Ishikawa (cell line): Measurements from ENCODE around the gene ICE1.

Experiments used
- CEBPB ChIP-seq: IDR thresholded peaks from 2 replicates; pipeline ENCODE4 v1.6.1; 2012
- CREB1 ChIP-seq: IDR thresholded peaks from 2 replicates; pipeline ENCODE4 v1.6.1; 2012; ENCODE audit warnings: low read depth
- EGR1 ChIP-seq: IDR thresholded peaks from 2 replicates; pipeline ENCODE4 v1.6.1; 2012
- EP300 ChIP-seq: IDR thresholded peaks from 2 replicates; pipeline ENCODE4 v1.6.1; 2012; ENCODE audit warnings: borderline replicate concordance
- FOXM1 ChIP-seq: IDR thresholded peaks from 2 replicates; pipeline ENCODE4 v1.6.1; 2012; ENCODE audit warnings: low read depth, borderline replicate concordance
- MAX ChIP-seq: IDR thresholded peaks from 2 replicates; pipeline ENCODE4 v1.6.1; 2012
- NFIC ChIP-seq: IDR thresholded peaks from 2 replicates; pipeline ENCODE4 v1.6.1; 2012
- RAD21 ChIP-seq: IDR thresholded peaks from 2 replicates; pipeline ENCODE4 v1.6.1; 2012; ENCODE audit warnings: low read depth
- REST ChIP-seq: IDR thresholded peaks from 2 replicates; pipeline ENCODE4 v1.6.1; 2012; ENCODE audit warnings: low read depth, mild to moderate bottlenecking
- TAF1 ChIP-seq: IDR thresholded peaks from 2 replicates; pipeline ENCODE4 v1.6.1; 2012; ENCODE audit warnings: low read depth, mild to moderate bottlenecking
- TCF12 ChIP-seq: IDR thresholded peaks from 2 replicates; pipeline ENCODE4 v1.6.1; 2012; ENCODE audit warnings: low read depth
- TEAD4 ChIP-seq: IDR thresholded peaks from 2 replicates; pipeline ENCODE4 v1.6.1; 2012
- USF1 ChIP-seq: IDR thresholded peaks from 2 replicates; pipeline ENCODE4 v1.6.1; 2012
- YY1 ChIP-seq: IDR thresholded peaks from 2 replicates; pipeline ENCODE4 v1.6.1; 2012; ENCODE audit warnings: low read depth
- ZBTB7A ChIP-seq: IDR thresholded peaks from 2 replicates; pipeline ENCODE4 v1.6.1; 2012; ENCODE audit warnings: low read depth

The ICE1 gene

GRCh38 chr5:5466227-5466626 lies 43.8 kb downstream of the ICE1 start:
- TF ChIP-seq RAD21 (no peak), FOXM1 (no peak), YY1 (no peak), ZBTB7A (no peak), TEAD4 (no peak), NFIC (no peak), USF1 (no peak)

- TF ChIP-seq REST, result no peak
- no peak for TF ChIP-seq YY1
- TF ChIP-seq CEBPB, result no peak
- no peak for TF ChIP-seq NFIC
- no peak for TF ChIP-seq EGR1
- TF ChIP-seq TCF12, result no peak
- no peak for TF ChIP-seq CREB1
- TF ChIP-seq ZBTB7A, result no peak
- no peak for TF ChIP-seq EP300
- no peak for TF ChIP-seq FOXM1
- no peak for TF ChIP-seq USF1
- no peak for TF ChIP-seq TAF1
Measured at GRCh38 chr5:5467737-5468136, 45.3 kb downstream of the ICE1 start.

- TF ChIP-seq EGR1, result no peak
- no peak for TF ChIP-seq YY1
- TF ChIP-seq TCF12, result no peak
- no peak for TF ChIP-seq EP300
- no peak for TF ChIP-seq FOXM1
- no peak for TF ChIP-seq RAD21
- TF ChIP-seq TAF1, result no peak
- TF ChIP-seq NFIC, result no peak
- no peak for TF ChIP-seq MAX
- no peak for TF ChIP-seq ZBTB7A
Measured at GRCh38 chr5:5470933-5471332, 48.5 kb downstream of the ICE1 start.

- TF ChIP-seq MAX (no peak), CEBPB (no peak), RAD21 (no peak), ZBTB7A (no peak), YY1 (no peak), EP300 (no peak), FOXM1 (no peak), TEAD4 (no peak), CREB1 (no peak)
Measured at GRCh38 chr5:5473226-5473625, 50.7 kb downstream of the ICE1 start.

GRCh38 chr5:5474961-5475360 lies 52.5 kb downstream of the ICE1 start:
- TF ChIP-seq ZBTB7A (no peak), MAX (no peak), FOXM1 (no peak), EP300 (no peak), CEBPB (no peak), EGR1 (no peak)

GRCh38 chr5:5475975-5476374 lies 53.5 kb downstream of the ICE1 start:
- TF ChIP-seq CEBPB (no peak), ZBTB7A (no peak), TCF12 (no peak), TAF1 (no peak), NFIC (no peak), USF1 (no peak), RAD21 (no peak), CREB1 (no peak), REST (no peak), EP300 (no peak)
